H9 (cell line): ENCODE measurements around the gene OR2V1. TPM values are rescaled to one million over a fixed set of nuclear protein-coding genes. Genes with fewer than 3 reads are reported as not detected.

ENCODE experiments used
- DNase-seq: peaks from one replicate; pipeline ENCODE4 v3.0.0-alpha.2; 2017
- H2AFZ ChIP-seq: one replicate; pipeline ENCODE4 v1.6.1; 2013; ENCODE audit warnings: mild to moderate bottlenecking, low read length, control low read depth, moderate library complexity
- H2AK5ac ChIP-seq: 2 replicates; pipeline ENCODE4 v1.6.1; 2013; ENCODE audit warnings: low read length, control low read depth, mixed read lengths; ENCODE audit not compliant: insufficient read length
- H2BK120ac ChIP-seq: one replicate; pipeline ENCODE4 v1.6.1; 2013; ENCODE audit warnings: low read depth, mild to moderate bottlenecking, low read length, control low read depth, inconsistent platforms; ENCODE audit not compliant: poor library complexity, severe bottlenecking
- H2BK12ac ChIP-seq: 2 replicates; pipeline ENCODE4 v1.6.1; 2013; ENCODE audit warnings: low read length, control low read depth, mixed read lengths, low read depth; ENCODE audit not compliant: insufficient read length
- H2BK15ac ChIP-seq: 2 replicates; pipeline ENCODE4 v1.6.1; 2013; ENCODE audit warnings: low read depth, low read length, control low read depth
- H2BK20ac ChIP-seq: one replicate; pipeline ENCODE4 v1.6.1; 2013; ENCODE audit warnings: low read depth, mild to moderate bottlenecking, low read length, control low read depth, inconsistent platforms; ENCODE audit not compliant: poor library complexity, severe bottlenecking
- H2BK5ac ChIP-seq: 2 replicates; pipeline ENCODE4 v1.6.1; 2013; ENCODE audit warnings: low read length, control low read depth, mixed read lengths; ENCODE audit not compliant: insufficient read length
- H3K14ac ChIP-seq: 2 replicates; pipeline ENCODE4 v1.6.1; 2013; ENCODE audit warnings: low read length, control low read depth; ENCODE audit not compliant: insufficient read depth
- H3K18ac ChIP-seq: 2 replicates; pipeline ENCODE4 v1.6.1; 2013; ENCODE audit warnings: low read depth, mild to moderate bottlenecking, mixed read lengths, low read length, control low read depth; ENCODE audit not compliant: insufficient read length
- H3K23ac ChIP-seq: 2 replicates; pipeline ENCODE4 v1.6.1; 2013; ENCODE audit warnings: low read length, control low read depth, mixed read lengths, low read depth; ENCODE audit not compliant: insufficient read length
- H3K23me2 ChIP-seq: 2 replicates; pipeline ENCODE4 v1.6.1; 2013; ENCODE audit warnings: low read depth, mild to moderate bottlenecking, mixed read lengths, low read length, control low read depth; ENCODE audit not compliant: insufficient read length, poor library complexity, severe bottlenecking
- H3K27ac ChIP-seq: 2 replicates; pipeline ENCODE4 v1.5.1; 2013; ENCODE audit warnings: low read length, control low read depth, mixed read lengths, low read depth; ENCODE audit not compliant: insufficient read length
- H3K27me3 ChIP-seq: 2 replicates; pipeline ENCODE4 v1.6.1; 2013; ENCODE audit warnings: low read length, control low read depth, inconsistent platforms; ENCODE audit not compliant: insufficient read depth
- H3K4ac ChIP-seq: 2 replicates; pipeline ENCODE4 v1.6.1; 2013; ENCODE audit warnings: low read depth, mild to moderate bottlenecking, control low read depth, inconsistent platforms, low read length, moderate library complexity
- H3K4me1 ChIP-seq: 2 replicates; pipeline ENCODE4 v1.6.1; 2013; ENCODE audit warnings: low read length, control low read depth, inconsistent platforms; ENCODE audit not compliant: insufficient read depth
- H3K4me2 ChIP-seq: 2 replicates; pipeline ENCODE4 v1.6.1; 2013; ENCODE audit warnings: low read length, control low read depth, mixed read lengths; ENCODE audit not compliant: insufficient read length, insufficient read depth
- H3K56ac ChIP-seq: 2 replicates; pipeline ENCODE4 v1.6.1; 2013; ENCODE audit warnings: low read depth, mild to moderate bottlenecking, mixed read lengths, low read length, control low read depth; ENCODE audit not compliant: insufficient read length
- H3K79me1 ChIP-seq: 2 replicates; pipeline ENCODE4 v1.6.1; 2013; ENCODE audit warnings: low read depth, mild to moderate bottlenecking, moderate library complexity, low read length, control low read depth, inconsistent platforms; ENCODE audit not compliant: insufficient read depth, poor library complexity, severe bottlenecking
- H3K79me2 ChIP-seq: 2 replicates; pipeline ENCODE4 v1.6.1; 2013; ENCODE audit warnings: low read length, control low read depth, inconsistent platforms; ENCODE audit not compliant: insufficient read depth
- H3K9ac ChIP-seq: 2 replicates; pipeline ENCODE4 v1.6.1; 2013; ENCODE audit warnings: low read length, control low read depth, mixed read lengths; ENCODE audit not compliant: insufficient read length; ENCODE audit errors: extremely low read depth
- H3K9me3 ChIP-seq: one replicate; pipeline ENCODE4 v1.6.1; 2013; ENCODE audit warnings: low read depth, low read length, inconsistent platforms; ENCODE audit not compliant: control insufficient read depth
- H3T11ph ChIP-seq: one replicate; pipeline ENCODE4 v1.6.1; 2013; ENCODE audit warnings: mild to moderate bottlenecking, low read length, control low read depth, inconsistent platforms
- H4K20me1 ChIP-seq: one replicate; pipeline ENCODE4 v1.6.1; 2013; ENCODE audit not compliant: control insufficient read depth, insufficient read length, insufficient read depth
- H4K5ac ChIP-seq: 2 replicates; pipeline ENCODE4 v1.6.1; 2013; ENCODE audit warnings: low read depth, mild to moderate bottlenecking, mixed read lengths, low read length, control low read depth; ENCODE audit not compliant: insufficient read length
- H4K8ac ChIP-seq: replicated peaks from 2 replicates; pipeline ENCODE4 v1.6.1; 2013; ENCODE audit warnings: low read length, control low read depth, mixed read lengths, low read depth; ENCODE audit not compliant: insufficient read length
- H4K91ac ChIP-seq: 2 replicates; pipeline ENCODE4 v1.6.1; 2013; ENCODE audit warnings: low read depth, mild to moderate bottlenecking, moderate library complexity, mixed read lengths, low read length, control low read depth; ENCODE audit not compliant: insufficient read length
- H3K27ac Mint-ChIP-seq, 3 experiments: 2 replicates in 2 of 3; 3 replicates in 1 of 3; pipeline ENCODE4 v1.8.0; 2020 to 2021; ENCODE audit warnings: mixed read lengths in 3 of 3, mild to moderate bottlenecking in 1 of 3, moderate library complexity in 1 of 3
- H3K27me3 Mint-ChIP-seq: 2 replicates; pipeline ENCODE4 v1.8.0; 2021; ENCODE audit warnings: low read depth, mild to moderate bottlenecking, moderate library complexity, mixed read lengths
- H3K36me3 Mint-ChIP-seq, 3 experiments: 2 replicates in 2 of 3; 3 replicates in 1 of 3; pipeline ENCODE4 v1.8.0; 2020 to 2021; ENCODE audit warnings: low read depth in 3 of 3, mixed read lengths in 3 of 3; ENCODE audit not compliant: insufficient read depth in 1 of 3
- H3K4me1 Mint-ChIP-seq, 2 experiments: 2 replicates each; pipeline ENCODE4 v1.8.0; 2020; ENCODE audit warnings: mixed read lengths in 2 of 2
- H3K4me3 Mint-ChIP-seq, 2 experiments: 2 replicates in 1 of 2; 3 replicates in 1 of 2; pipeline ENCODE4 v1.8.0; 2020 to 2021; ENCODE audit warnings: mild to moderate bottlenecking in 2 of 2, mixed read lengths in 2 of 2, moderate library complexity in 1 of 2
- H3K9me3 Mint-ChIP-seq, 2 experiments: 2 replicates in 1 of 2; 3 replicates in 1 of 2; pipeline ENCODE4 v1.8.0; 2020; ENCODE audit warnings: mild to moderate bottlenecking in 2 of 2, mixed read lengths in 2 of 2, moderate library complexity in 1 of 2
- CTCF ChIP-seq: fragments of 200-600 bp; sonication (generic); conservative IDR thresholded peaks from 3 replicates; pipeline ENCODE4 v1.8.0; 2021; ENCODE audit warnings: antibody characterized with exemption, mild to moderate bottlenecking
- WGBS: extraction: QIAGEN DNeasy Blood & Tissue Kit; methylation state at CpG from one replicate; pipeline ENCODE4 v1.1.7; 2013; ENCODE audit warnings: missing lambda C conversion rate, low lambda C conversion rate, mixed read lengths; ENCODE audit not compliant: insufficient read length; ENCODE audit errors: extremely low coverage; 5-methylcytosine and 5-hydroxymethylcytosine counted together
- total RNA-seq: library from RNA; stranded (reverse); gene quantifications from 2 replicates; pipeline ENCODE4 v1.2.1, GENCODE V29; 2021

OR2V1 gene
- total RNA-seq, 1 experiment from 2014 or later: not detected

- Mint-ChIP-seq H3K27me3 (peaks cover 35% of the 10 kb centered on the region), H3K4me1 (peaks cover 9 to 12% of the 10 kb centered on the region in 2 experiments), H3K9me3 (peaks cover 0 to 6% of the 10 kb centered on the region in 2 experiments; a peak in 4 of 5 replicates), H3K36me3 (0 out of 7 replicates have a peak, but pooled peaks cover 0 to 1% (median 0%) of the 10 kb centered on the region in 3 experiments), H3K4me3 (peak overlapping the region; percentile 26 to 83; a peak in 4 of 5 replicates), H3K27ac (no peak overlapping the region)
- Histone ChIP-seq H3K4me1 (no peaks in the 10 kb centered on the region; the same call in 1 of the 2 replicates), H3K4me2 (no peak overlapping the region), H2BK12ac (no peak overlapping the region), H3K27me3 (peaks cover 18% of the 10 kb centered on the region), H3K9me3 (no peaks in the 10 kb centered on the region), H2BK20ac (no peak overlapping the region), H3K9ac (no peak overlapping the region), H2BK120ac (no peak overlapping the region), H3K79me1 (no peaks in the 10 kb centered on the region), H2AK5ac (no peak overlapping the region), H4K20me1 (no peaks in the 10 kb centered on the region), H3K23ac (no peak overlapping the region), H3K23me2 (peaks cover 4% of the 10 kb centered on the region), H2AFZ (no peak overlapping the region), H3T11ph (no peak overlapping the region), H3K79me2 (no peaks in the 10 kb centered on the region), H2BK5ac (no peak overlapping the region), H3K18ac (no peak overlapping the region), H3K14ac (no peak overlapping the region), H3K4ac (no peak overlapping the region), H4K5ac (no peak overlapping the region), H3K27ac (no peak overlapping the region), H3K56ac (no peak overlapping the region), H4K91ac (no peak overlapping the region), H2BK15ac (no peak overlapping the region), H4K8ac (no peak overlapping the region)
- TF ChIP-seq CTCF: no peak
- DNase-seq: no peak
- WGBS: no CpG with 5 or more reads among the region's 11 CpGs
Measured at GRCh38 chr5:181099602-181100086, 31.3 kb downstream of the OR2V1 start.
